ENCODE data around the gene ADAMTS12. TPM values are rescaled to one million over a fixed set of nuclear protein-coding genes. Genes with fewer than 3 reads are reported as not detected.

The ADAMTS12 gene
- total RNA-seq, 2 experiments from 2014 or later = not detected

- Mint-ChIP-seq H3K36me3 (ENCODE audit: low read depth) (no peaks in the 10 kb centered on the region), H3K27ac (no peak overlapping the region), H3K4me1 (ENCODE audit: low read depth) (peaks cover 3% of the 10 kb centered on the region), H3K9me3 (ENCODE audit: insufficient read depth) (no peaks in the 10 kb centered on the region), H3K27me3 (ENCODE audit: low read depth) (peaks cover 8% of the 10 kb centered on the region), H3K4me3 (no peak overlapping the region)
- DNase-seq (no peak), ATAC-seq (no peak)
- POLR2A ChIA-PET = no interaction called here
- CTCF ChIA-PET = no interaction called here
These were observed 74.5 kb downstream of the ADAMTS12 start for GRCh38 chr5:33817301-33817700.

DNA sequence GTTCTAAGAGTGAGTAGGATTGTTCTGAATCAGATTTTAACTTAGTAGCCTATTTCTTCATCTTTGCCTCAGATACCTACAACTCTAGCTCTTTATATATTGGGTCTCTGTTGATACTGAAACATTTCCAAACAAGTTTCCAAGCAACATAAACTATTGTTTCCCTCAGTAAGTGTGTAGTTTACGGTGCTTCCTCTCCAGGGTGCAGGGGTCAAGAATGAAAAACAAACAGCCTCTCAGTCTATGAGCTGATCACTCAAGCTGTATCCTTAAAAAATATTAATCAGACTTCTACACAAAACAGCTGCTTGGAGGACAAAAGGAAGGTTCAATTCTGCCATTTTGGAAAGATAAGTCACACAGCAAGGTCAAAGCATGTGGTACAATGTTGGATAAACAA is 75.0 kb downstream of the ADAMTS12 start:
- Mint-ChIP-seq H3K4me1 (ENCODE audit: low read depth) (peaks cover 3% of the 10 kb centered on the region), H3K36me3 (ENCODE audit: low read depth) (no peaks in the 10 kb centered on the region), H3K27ac (no peak overlapping the region), H3K9me3 (ENCODE audit: insufficient read depth) (no peaks in the 10 kb centered on the region), H3K27me3 (ENCODE audit: low read depth) (peaks cover 5% of the 10 kb centered on the region), H3K4me3 (no peak overlapping the region)
- POLR2A ChIA-PET = no interaction called here
- DNase-seq (no peak), ATAC-seq (no peak)
- CTCF ChIA-PET = no interaction called here

DNA sequence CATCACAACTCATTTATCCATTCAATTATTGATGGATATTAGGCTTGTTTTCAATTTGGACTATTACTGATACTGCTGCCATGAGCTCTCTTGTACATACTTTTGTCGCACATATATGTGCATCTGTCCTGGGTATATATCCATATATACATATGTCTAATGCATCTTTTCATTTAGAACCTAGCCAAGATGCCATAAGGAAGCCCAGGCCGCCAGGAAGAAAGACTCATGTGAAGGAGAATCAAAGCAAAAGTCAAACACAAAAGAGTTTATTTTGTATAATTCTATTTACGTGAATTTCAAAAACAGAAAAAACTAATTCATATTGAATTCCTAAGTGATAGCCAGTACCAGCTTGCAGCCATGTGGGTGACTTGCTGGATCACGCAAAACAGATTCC is 79.0 kb downstream of the ADAMTS12 start:
- H3K36me3 Mint-ChIP-seq (ENCODE audit: low read depth) = peaks cover 2% of the 10 kb centered on the region
- POLR2A ChIA-PET = no interaction called here
- no peak overlapping the region for H3K4me3 Mint-ChIP-seq
- no peak overlapping the region for H3K27ac Mint-ChIP-seq
- H3K9me3 Mint-ChIP-seq (ENCODE audit: insufficient read depth) = peaks cover 3% of the 10 kb centered on the region
- peaks cover 21% of the 10 kb centered on the region for H3K4me1 Mint-ChIP-seq (ENCODE audit: low read depth)
- no peak for ATAC-seq
- H3K27me3 Mint-ChIP-seq (ENCODE audit: low read depth) = peaks cover 2% of the 10 kb centered on the region
- DNase-seq = no peak
- CTCF ChIA-PET = no interaction called here

GRCh38 chr5:33810491-33811120 is 81.2 kb downstream of the ADAMTS12 start:
- Mint-ChIP-seq H3K27ac (no peak overlapping the region), H3K9me3 (ENCODE audit: insufficient read depth) (peaks cover 3% of the 10 kb centered on the region), H3K27me3 (ENCODE audit: low read depth) (no peaks in the 10 kb centered on the region), H3K4me1 (ENCODE audit: low read depth) (peaks cover 27% of the 10 kb centered on the region), H3K36me3 (ENCODE audit: low read depth) (peaks cover 5% of the 10 kb centered on the region), H3K4me3 (no peak overlapping the region)
- POLR2A ChIA-PET = no interaction called here
- ATAC-seq = no peak
- no peak for DNase-seq
- CTCF ChIA-PET = no interaction called here

DNA sequence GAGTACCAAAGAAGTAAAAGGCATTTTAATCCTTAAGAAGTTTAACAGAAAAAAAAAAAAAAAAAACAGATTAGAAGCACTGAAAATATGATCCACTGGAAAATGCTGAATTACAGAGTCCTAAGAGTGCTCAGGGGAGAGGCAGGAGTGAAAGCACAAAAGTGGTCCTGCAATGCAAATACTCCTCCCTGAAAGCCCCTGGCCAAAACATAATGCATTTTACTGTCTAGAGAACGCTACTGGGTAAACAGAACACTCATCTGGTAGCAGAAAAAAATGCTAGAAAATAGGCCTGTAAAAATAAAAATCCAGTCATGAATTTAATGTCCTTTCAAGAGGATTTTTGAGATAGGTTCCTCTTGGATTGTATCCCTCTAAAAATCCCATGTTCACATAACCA is 81.9 kb downstream of the ADAMTS12 start:
- H3K27me3 Mint-ChIP-seq (ENCODE audit: low read depth) = no peaks in the 10 kb centered on the region
- H3K9me3 Mint-ChIP-seq (ENCODE audit: insufficient read depth) = peaks cover 3% of the 10 kb centered on the region
- no peak overlapping the region for H3K4me3 Mint-ChIP-seq
- no peak for DNase-seq
- no peak overlapping the region for H3K27ac Mint-ChIP-seq
- H3K36me3 Mint-ChIP-seq (ENCODE audit: low read depth) = peaks cover 5% of the 10 kb centered on the region
- no peak for ATAC-seq
- ChIA-PET CTCF (no interaction called here), POLR2A (no interaction called here)
- peaks cover 27% of the 10 kb centered on the region for H3K4me1 Mint-ChIP-seq (ENCODE audit: low read depth)

DNA sequence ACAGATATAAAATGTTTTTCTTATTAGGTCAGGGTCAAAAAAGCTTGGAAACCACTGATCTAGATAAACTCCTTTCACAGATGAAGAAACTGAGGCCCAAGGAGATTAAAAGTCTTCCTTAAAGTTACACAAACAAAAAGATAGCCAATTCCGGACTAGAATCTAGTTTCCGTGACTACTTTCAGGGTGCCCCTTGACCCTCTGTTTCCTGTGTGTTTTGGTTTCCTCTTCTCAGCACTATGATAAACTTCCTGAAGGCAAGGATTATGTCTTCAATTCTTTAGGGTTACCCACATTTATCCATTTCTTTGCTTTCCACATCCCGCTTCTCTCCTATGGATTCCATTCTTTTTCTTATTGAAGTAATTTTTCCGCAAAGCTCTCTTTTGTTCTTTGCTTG is 83.1 kb downstream of the ADAMTS12 start:
- peaks cover 3% of the 10 kb centered on the region for H3K9me3 Mint-ChIP-seq (ENCODE audit: insufficient read depth)
- peaks cover 27% of the 10 kb centered on the region for H3K4me1 Mint-ChIP-seq (ENCODE audit: low read depth)
- POLR2A ChIA-PET = no interaction called here
- CTCF ChIA-PET = no interaction called here
- ATAC-seq = no peak
- no peak overlapping the region for H3K4me3 Mint-ChIP-seq
- H3K27ac Mint-ChIP-seq = peak overlapping the region; percentile 53
- no peak for DNase-seq
- H3K27me3 Mint-ChIP-seq (ENCODE audit: low read depth) = no peaks in the 10 kb centered on the region
- peaks cover 5% of the 10 kb centered on the region for H3K36me3 Mint-ChIP-seq (ENCODE audit: low read depth)

- peaks cover 5% of the 10 kb centered on the region for H3K36me3 Mint-ChIP-seq (ENCODE audit: low read depth)
- no peaks in the 10 kb centered on the region for H3K27me3 Mint-ChIP-seq (ENCODE audit: low read depth)
- H3K27ac Mint-ChIP-seq = no peak overlapping the region
- peaks cover 27% of the 10 kb centered on the region for H3K4me1 Mint-ChIP-seq (ENCODE audit: low read depth)
- ChIA-PET POLR2A (no interaction called here), CTCF (no interaction called here)
- no peak for ATAC-seq
- no peak overlapping the region for H3K4me3 Mint-ChIP-seq
- DNase-seq = no peak
- peaks cover 3% of the 10 kb centered on the region for H3K9me3 Mint-ChIP-seq (ENCODE audit: insufficient read depth)
These were observed 84.0 kb downstream of the ADAMTS12 start for GRCh38 chr5:33807771-33808170.

DNA sequence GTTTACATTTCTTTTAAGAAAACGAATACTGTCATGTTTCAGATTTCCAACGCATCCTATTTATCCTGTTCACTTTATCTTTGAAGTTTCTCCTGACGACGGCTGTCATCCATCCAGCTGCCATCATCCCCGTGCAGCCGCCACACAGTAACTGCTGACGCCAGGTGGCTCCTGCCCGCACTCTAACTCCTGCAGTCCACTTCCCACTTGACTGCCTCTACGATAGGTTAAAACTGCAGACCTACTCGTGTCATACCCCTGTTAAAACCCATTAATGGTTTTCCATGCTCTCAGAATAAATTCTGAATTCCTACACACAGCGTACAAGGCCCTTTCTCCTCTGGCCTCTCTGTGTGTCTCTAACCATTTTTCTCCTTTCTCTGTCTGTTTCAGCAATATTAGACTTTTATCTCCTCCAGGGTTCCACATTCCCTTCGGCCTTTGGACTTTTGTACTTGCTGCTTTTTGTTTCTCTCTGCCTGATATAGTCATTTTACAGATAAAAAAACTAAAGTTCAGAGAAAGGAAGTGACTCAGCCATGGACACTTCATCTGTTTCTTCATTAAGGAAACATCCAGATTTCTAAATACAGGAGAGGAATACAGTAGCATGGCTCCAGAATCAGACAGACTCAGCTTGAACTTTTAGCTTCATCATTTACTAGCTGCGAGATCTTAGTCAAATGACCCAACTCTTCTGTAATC is 84.9 kb downstream of the ADAMTS12 start:
- ChIA-PET POLR2A (no interaction called here), CTCF (no interaction called here)
- peaks cover 5% of the 10 kb centered on the region for H3K36me3 Mint-ChIP-seq (ENCODE audit: low read depth)
- DNase-seq (no peak), ATAC-seq (no peak)
- peaks cover 27% of the 10 kb centered on the region for H3K4me1 Mint-ChIP-seq (ENCODE audit: low read depth)
- no peak overlapping the region for H3K4me3 Mint-ChIP-seq
- H3K27me3 Mint-ChIP-seq (ENCODE audit: low read depth) = no peaks in the 10 kb centered on the region
- no peak overlapping the region for H3K27ac Mint-ChIP-seq
- peaks cover 3% of the 10 kb centered on the region for H3K9me3 Mint-ChIP-seq (ENCODE audit: insufficient read depth)

- Mint-ChIP-seq H3K4me1 (ENCODE audit: low read depth) (no peaks in the 10 kb centered on the region), H3K36me3 (ENCODE audit: low read depth) (no peaks in the 10 kb centered on the region), H3K27me3 (ENCODE audit: low read depth) (peaks cover 2% of the 10 kb centered on the region), H3K4me3 (no peak overlapping the region), H3K27ac (no peak overlapping the region), H3K9me3 (ENCODE audit: insufficient read depth) (no peaks in the 10 kb centered on the region)
- ATAC-seq (no peak), DNase-seq (no peak)
- ChIA-PET CTCF (interaction anchor here (1.4 kb wide), 1 partner anchor 219 kb away, joined by 3 read pairs; no protein-coding TSS in a partner anchor), POLR2A (no interaction called here)
These were observed 90.5 kb downstream of the ADAMTS12 start for GRCh38 chr5:33801292-33801691.

GRCh38 chr5:33800241-33800950 is 91.4 kb downstream of the ADAMTS12 start:
- no peaks in the 10 kb centered on the region for H3K4me1 Mint-ChIP-seq (ENCODE audit: low read depth)
- H3K9me3 Mint-ChIP-seq (ENCODE audit: insufficient read depth) = no peaks in the 10 kb centered on the region
- H3K27me3 Mint-ChIP-seq (ENCODE audit: low read depth) = peaks cover 2% of the 10 kb centered on the region
- no peak overlapping the region for H3K4me3 Mint-ChIP-seq
- ChIA-PET POLR2A (no interaction called here), CTCF (interaction anchor here (1.4 kb wide), 1 partner anchor 219 kb away, joined by 3 read pairs; no protein-coding TSS in a partner anchor)
- DNase-seq (no peak), ATAC-seq (no peak)
- H3K27ac Mint-ChIP-seq = no peak overlapping the region
- no peaks in the 10 kb centered on the region for H3K36me3 Mint-ChIP-seq (ENCODE audit: low read depth)

GRCh38 chr5:33795496-33795895 is 96.3 kb downstream of the ADAMTS12 start:
- Mint-ChIP-seq H3K9me3 (ENCODE audit: insufficient read depth) (no peaks in the 10 kb centered on the region), H3K4me3 (no peak overlapping the region), H3K4me1 (ENCODE audit: low read depth) (no peaks in the 10 kb centered on the region), H3K27ac (no peak overlapping the region), H3K27me3 (ENCODE audit: low read depth) (no peaks in the 10 kb centered on the region), H3K36me3 (ENCODE audit: low read depth) (no peaks in the 10 kb centered on the region)
- no peak for ATAC-seq
- CTCF ChIA-PET = no interaction called here
- POLR2A ChIA-PET = no interaction called here
- no peak for DNase-seq

GRCh38 chr5:33794550-33795181 is 97.1 kb downstream of the ADAMTS12 start:
- ATAC-seq = no peak
- H3K36me3 Mint-ChIP-seq (ENCODE audit: low read depth) = no peaks in the 10 kb centered on the region
- H3K27me3 Mint-ChIP-seq (ENCODE audit: low read depth) = no peaks in the 10 kb centered on the region
- no peak for DNase-seq
- no peaks in the 10 kb centered on the region for H3K9me3 Mint-ChIP-seq (ENCODE audit: insufficient read depth)
- ChIA-PET CTCF (no interaction called here), POLR2A (no interaction called here)
- H3K4me1 Mint-ChIP-seq (ENCODE audit: low read depth) = no peaks in the 10 kb centered on the region
- H3K27ac Mint-ChIP-seq = no peak overlapping the region
- H3K4me3 Mint-ChIP-seq = no peak overlapping the region
